NT2/D1 (cell line): ENCODE measurements around the gene RABL3.

Experiments
- SUZ12 ChIP-seq: IDR thresholded peaks from 2 replicates; pipeline ENCODE4 v1.6.1; 2011; ENCODE audit not compliant: insufficient read length, insufficient read depth; ENCODE audit errors: extremely low read depth
- YY1 ChIP-seq: IDR thresholded peaks from 2 replicates; pipeline ENCODE4 v1.6.1; 2011; ENCODE audit not compliant: insufficient read length, insufficient read depth
- ZNF274 ChIP-seq: IDR thresholded peaks from 2 replicates; pipeline ENCODE4 v1.6.1; 2011; ENCODE audit warnings: mild to moderate bottlenecking, low read depth, low read length

DNA sequence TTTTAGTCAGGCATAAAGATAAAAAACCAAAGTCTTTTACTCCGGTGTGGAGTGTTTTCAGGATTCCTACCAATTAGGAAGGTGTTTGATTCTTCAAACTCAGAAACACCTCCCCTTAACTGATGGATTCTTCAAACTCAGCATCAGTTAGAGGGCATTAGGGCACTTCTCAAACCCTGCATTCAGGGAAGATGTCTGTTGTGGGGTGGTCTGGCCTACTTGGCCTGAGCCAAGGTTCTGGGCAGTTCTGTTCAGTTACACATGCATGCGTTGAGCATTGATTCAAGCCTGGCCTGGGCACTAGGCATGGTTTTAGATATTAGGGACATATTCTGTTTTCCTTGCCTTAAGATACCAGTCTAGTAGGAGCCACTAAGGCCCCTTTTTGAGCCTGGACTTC lies 61.3 kb downstream of the RABL3 start:
- TF ChIP-seq YY1 (no peak), ZNF274 (no peak), SUZ12 (no peak)
